Tibial artery (tissue), 4 donors: ENCODE measurements around the gene PLGRKT.
"Not testable (repeated sequence)": the region's sequence is repeated elsewhere in the genome, so short reads cannot be mapped to it uniquely, and the experiment has no call there.

Experiments used
- DNase-seq, 2 donors: peaks; one replicate each; pipeline ENCODE4 v3.0.0-alpha.2; 2019
- H3K27ac ChIP-seq, 2 donors: fragments of 200-600 bp; sonication (generic) in 1 of 2; 1 replicate in 1 of 2; 2 replicates in 1 of 2; pipeline ENCODE4 v1.5.1; 2018 to 2019; ENCODE audit warnings: mild to moderate bottlenecking in 1 of 2
- H3K27me3 ChIP-seq, 2 donors: fragments of 200-600 bp; sonication (generic) in 1 of 2; one replicate each; pipeline versions ENCODE4 v1.5.1 to v1.6.0; 2016 to 2019
- H3K36me3 ChIP-seq, 3 donors: fragments of 200-600 bp; sonication (generic) in 2 of 3; one replicate each; pipeline ENCODE4 v1.5.1; 2016 to 2019; ENCODE audit warnings: mild to moderate bottlenecking in 2 of 3
- H3K4me1 ChIP-seq, 4 donors: fragments of 200-600 bp; sonication (generic) in 2 of 4; 1 replicate in 3 of 4; 2 replicates in 1 of 4; pipeline ENCODE4 v1.5.1; 2016 to 2019
- H3K4me3 ChIP-seq, 2 donors: fragments of 200-600 bp; sonication (generic) in 1 of 2; 1 replicate in 1 of 2; 2 replicates in 1 of 2; pipeline ENCODE4 v1.5.1; 2018 to 2019; ENCODE audit warnings: mild to moderate bottlenecking in 2 of 2
- H3K9me3 ChIP-seq, 3 donors: fragments of 200-600 bp; sonication (generic) in 1 of 3; one replicate each; pipeline ENCODE4 v1.5.1; 2016 to 2019
- CTCF ChIP-seq, 2 experiments: fragments of 200-600 bp in 1 of 2; fragments of 450-650 bp in 1 of 2; IDR thresholded peaks; one replicate each; pipeline ENCODE4 v1.5.1; 2017 to 2019; ENCODE audit warnings: antibody characterized with exemption in 2 of 2, mild to moderate bottlenecking in 1 of 2, moderate library complexity in 1 of 2
- intact Hi-C: fragments of 100-400 bp; cut with DNase I; formaldehyde crosslinking; loops from one replicate; pipeline ENCODE4 v1.15.0; 2023; ENCODE audit warnings: low total_unique reads

PLGRKT gene

GRCh38 chr9:5435912-5436311, 1.8 kb downstream of the PLGRKT start:
- intact Hi-C loops, result loop anchor here (5.0 kb wide), 2 partner anchors 166 to 684 kb away; no protein-coding TSS in a partner anchor
- peaks cover 0 to 21% (median 0%) of the 10 kb centered on the region in 3 donors for H3K36me3 ChIP-seq
- DNase-seq, result no peak
- H3K4me3 ChIP-seq, result no peak overlapping the region
- H3K9me3 ChIP-seq, result no peaks in the 10 kb centered on the region
- TF ChIP-seq CTCF (IDR thresholded peaks at IDR 0.05), result no peak
- H3K27ac ChIP-seq, result no peak overlapping the region
- H3K4me1 ChIP-seq, result peaks cover 0 to 14% (median 8%) of the 10 kb centered on the region in 4 donors
- H3K27me3 ChIP-seq, result no peaks in the 10 kb centered on the region

- H3K27me3 ChIP-seq, H3K9me3 ChIP-seq, DNase-seq, intact Hi-C loops, H3K4me3 ChIP-seq, H3K27ac ChIP-seq: not testable (repeated sequence)
- Histone ChIP-seq H3K4me1 (peaks cover 0 to 14% (median 8%) of the 10 kb centered on the region in 4 donors), H3K36me3 (peaks cover 0 to 32% (median 0%) of the 10 kb centered on the region in 3 donors)
These were observed 3.6 kb downstream of the PLGRKT start for GRCh38 chr9:5433841-5434810.

GRCh38 chr9:5433328-5433727, 4.4 kb downstream of the PLGRKT start:
- DNase-seq, H3K27ac ChIP-seq, H3K9me3 ChIP-seq, H3K27me3 ChIP-seq, intact Hi-C loops, H3K4me3 ChIP-seq: not testable (repeated sequence)
- Histone ChIP-seq H3K4me1 (peaks cover 0 to 11% (median 3%) of the 10 kb centered on the region in 4 donors), H3K36me3 (peaks cover 0 to 33% (median 0%) of the 10 kb centered on the region in 3 donors)

GRCh38 chr9:5432890-5433289, 4.8 kb downstream of the PLGRKT start:
- H3K27me3 ChIP-seq, H3K4me1 ChIP-seq, intact Hi-C loops, DNase-seq, H3K9me3 ChIP-seq, H3K4me3 ChIP-seq, H3K27ac ChIP-seq: not testable (repeated sequence)
- H3K36me3 ChIP-seq, result peaks cover 0 to 33% (median 0%) of the 10 kb centered on the region in 3 donors

- Histone ChIP-seq H3K27me3 (no peaks in the 10 kb centered on the region), H3K4me3 (no peak overlapping the region), H3K4me1 (no peaks in the 10 kb centered on the region), H3K27ac (no peak overlapping the region), H3K9me3 (no peaks in the 10 kb centered on the region), H3K36me3 (peaks cover 0 to 33% (median 0%) of the 10 kb centered on the region in 3 donors)
- intact Hi-C loops, result no loop called here
- DNase-seq, result no peak
- TF ChIP-seq CTCF (IDR thresholded peaks at IDR 0.05), result no peak
These were observed 6.8 kb downstream of the PLGRKT start for GRCh38 chr9:5430912-5431311.

- no peak overlapping the region for H3K27ac ChIP-seq
- H3K4me1 ChIP-seq, result no peaks in the 10 kb centered on the region
- H3K27me3 ChIP-seq, result no peaks in the 10 kb centered on the region
- no peaks in the 10 kb centered on the region for H3K9me3 ChIP-seq
- peaks cover 0 to 33% (median 0%) of the 10 kb centered on the region in 3 donors for H3K36me3 ChIP-seq
- no peak for TF ChIP-seq CTCF (IDR thresholded peaks at IDR 0.05)
- intact Hi-C loops, result no loop called here
- no peak overlapping the region for H3K4me3 ChIP-seq
- DNase-seq, result no peak
These were observed 7.7 kb downstream of the PLGRKT start for GRCh38 chr9:5429873-5430564.
